ENCODE measurements around the gene KCNH8. TPM values are rescaled to one million over a fixed set of nuclear protein-coding genes. Genes with fewer than 3 reads are reported as not detected.

The KCNH8 gene
- total RNA-seq, 1 donor = not detected

DNA sequence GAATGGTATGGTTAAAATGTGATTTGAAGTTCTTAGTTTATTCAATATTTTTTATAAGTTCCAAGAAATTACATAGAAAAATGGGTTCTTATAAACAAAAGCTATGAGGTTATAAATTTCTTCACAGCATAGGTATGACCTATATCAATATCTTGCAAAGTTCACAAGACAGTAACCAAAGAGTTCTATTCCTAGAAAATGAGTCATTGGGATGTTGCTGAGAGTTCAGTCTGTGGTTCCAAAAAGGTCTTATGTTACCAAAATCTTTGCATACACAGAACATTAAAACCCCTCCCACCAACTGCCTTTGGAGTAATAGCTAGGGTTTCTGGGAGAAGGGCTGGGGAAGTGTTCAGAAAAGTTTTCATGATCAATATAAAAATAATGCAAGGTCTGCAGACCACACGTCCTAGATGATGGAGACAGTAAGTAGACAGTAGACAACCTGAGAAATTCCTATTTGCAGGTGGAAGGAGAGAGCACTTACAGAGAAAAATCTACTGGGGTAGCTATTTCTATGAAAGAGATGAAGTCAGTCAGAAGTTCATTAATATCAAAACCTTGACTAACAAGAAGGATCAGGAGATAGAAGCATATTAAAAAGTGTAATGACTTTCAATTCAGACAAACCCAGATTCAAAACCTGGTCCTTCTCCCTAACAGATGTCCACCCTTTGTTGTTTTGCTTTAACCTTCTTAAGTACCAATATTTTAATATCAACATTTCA lies 279.3 kb downstream of the KCNH8 start:
- no peaks in the 10 kb centered on the region for H4K20me1 ChIP-seq (ENCODE audit: insufficient read depth, low read length)
- H2AFZ ChIP-seq (ENCODE audit: low read length) = no peak overlapping the region
- H3K4me1 ChIP-seq (ENCODE audit: insufficient read depth, low read length) = no peaks in the 10 kb centered on the region
- H3K9me3 ChIP-seq (ENCODE audit: low read depth, low read length) = no peaks in the 10 kb centered on the region
- no peak for DNase-seq (ENCODE audit: insufficient read length, low spot score, missing footprints)
- H3K27ac ChIP-seq (ENCODE audit: low read depth, low read length) = no peak overlapping the region
- H3K79me2 ChIP-seq (ENCODE audit: insufficient read depth, low read length) = no peaks in the 10 kb centered on the region
- TF ChIP-seq, protein P1, sequence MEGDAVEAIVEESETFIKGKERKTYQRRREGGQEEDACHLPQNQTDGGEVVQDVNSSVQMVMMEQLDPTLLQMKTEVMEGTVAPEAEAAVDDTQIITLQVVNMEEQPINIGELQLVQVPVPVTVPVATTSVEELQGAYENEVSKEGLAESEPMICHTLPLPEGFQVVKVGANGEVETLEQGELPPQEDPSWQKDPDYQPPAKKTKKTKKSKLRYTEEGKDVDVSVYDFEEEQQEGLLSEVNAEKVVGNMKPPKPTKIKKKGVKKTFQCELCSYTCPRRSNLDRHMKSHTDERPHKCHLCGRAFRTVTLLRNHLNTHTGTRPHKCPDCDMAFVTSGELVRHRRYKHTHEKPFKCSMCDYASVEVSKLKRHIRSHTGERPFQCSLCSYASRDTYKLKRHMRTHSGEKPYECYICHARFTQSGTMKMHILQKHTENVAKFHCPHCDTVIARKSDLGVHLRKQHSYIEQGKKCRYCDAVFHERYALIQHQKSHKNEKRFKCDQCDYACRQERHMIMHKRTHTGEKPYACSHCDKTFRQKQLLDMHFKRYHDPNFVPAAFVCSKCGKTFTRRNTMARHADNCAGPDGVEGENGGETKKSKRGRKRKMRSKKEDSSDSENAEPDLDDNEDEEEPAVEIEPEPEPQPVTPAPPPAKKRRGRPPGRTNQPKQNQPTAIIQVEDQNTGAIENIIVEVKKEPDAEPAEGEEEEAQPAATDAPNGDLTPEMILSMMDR (IDR thresholded peaks at IDR 0.05; ENCODE audit: extremely low read depth, low read depth, low read length) = no peak
- H3K36me3 ChIP-seq (ENCODE audit: insufficient read depth, low read length) = no peaks in the 10 kb centered on the region
- H3K27me3 ChIP-seq (ENCODE audit: insufficient read depth, low read length) = no peaks in the 10 kb centered on the region
- H3K4me2 ChIP-seq (ENCODE audit: insufficient read depth, low read length) = no peak overlapping the region
- no peak overlapping the region for H3K4me3 ChIP-seq (ENCODE audit: insufficient read depth, low read length)

DNA sequence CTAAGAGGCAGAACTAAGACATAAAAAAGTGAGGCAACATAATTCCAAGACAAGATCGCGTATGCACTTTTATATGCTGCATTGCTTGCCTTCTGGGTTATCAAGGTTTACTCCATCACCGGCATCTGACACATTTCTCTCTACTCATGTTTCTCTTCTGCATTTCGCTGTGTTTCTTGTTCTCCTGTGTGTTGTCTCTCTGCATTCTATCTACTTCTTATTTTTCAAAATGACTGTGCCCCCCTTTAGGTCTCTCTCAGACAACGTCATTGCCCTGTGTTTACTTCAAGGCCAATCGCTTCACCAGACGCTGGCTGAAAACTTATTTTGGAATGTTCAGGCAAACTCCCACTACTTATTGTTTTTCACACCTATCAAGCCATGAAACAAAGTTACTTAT lies 280.4 kb downstream of the KCNH8 start:
- no peak for DNase-seq (ENCODE audit: insufficient read length, low spot score, missing footprints)
- Histone ChIP-seq H3K27me3 (ENCODE audit: insufficient read depth, low read length) (no peaks in the 10 kb centered on the region), H3K36me3 (ENCODE audit: insufficient read depth, low read length) (no peaks in the 10 kb centered on the region), H3K4me3 (ENCODE audit: insufficient read depth, low read length) (no peak overlapping the region), H3K27ac (ENCODE audit: low read depth, low read length) (no peak overlapping the region), H4K20me1 (ENCODE audit: insufficient read depth, low read length) (no peaks in the 10 kb centered on the region), H3K4me2 (ENCODE audit: insufficient read depth, low read length) (no peak overlapping the region), H3K4me1 (ENCODE audit: insufficient read depth, low read length) (no peaks in the 10 kb centered on the region), H3K9me3 (ENCODE audit: low read depth, low read length) (no peaks in the 10 kb centered on the region), H2AFZ (ENCODE audit: low read length) (no peak overlapping the region), H3K79me2 (ENCODE audit: insufficient read depth, low read length) (no peaks in the 10 kb centered on the region)
- TF ChIP-seq, protein P1 (IDR thresholded peaks at IDR 0.05; ENCODE audit: extremely low read depth, low read depth, low read length) = no peak

GRCh38 chr3:19432669-19433068 lies 284.4 kb downstream of the KCNH8 start:
- no peak overlapping the region for H3K4me3 ChIP-seq (ENCODE audit: insufficient read depth, low read length)
- DNase-seq (ENCODE audit: insufficient read length, low spot score, missing footprints) = no peak
- no peaks in the 10 kb centered on the region for H3K4me1 ChIP-seq (ENCODE audit: insufficient read depth, low read length)
- no peaks in the 10 kb centered on the region for H4K20me1 ChIP-seq (ENCODE audit: insufficient read depth, low read length)
- H3K27me3 ChIP-seq (ENCODE audit: insufficient read depth, low read length) = no peaks in the 10 kb centered on the region
- no peaks in the 10 kb centered on the region for H3K79me2 ChIP-seq (ENCODE audit: insufficient read depth, low read length)
- no peak overlapping the region for H3K4me2 ChIP-seq (ENCODE audit: insufficient read depth, low read length)
- TF ChIP-seq, protein P1 (IDR thresholded peaks at IDR 0.05; ENCODE audit: extremely low read depth, low read depth, low read length) = no peak
- H3K36me3 ChIP-seq (ENCODE audit: insufficient read depth, low read length) = no peaks in the 10 kb centered on the region
- no peak overlapping the region for H2AFZ ChIP-seq (ENCODE audit: low read length)
- peaks cover 2% of the 10 kb centered on the region for H3K9me3 ChIP-seq (ENCODE audit: low read depth, low read length)
- no peak overlapping the region for H3K27ac ChIP-seq (ENCODE audit: low read depth, low read length)

GRCh38 chr3:19436746-19437145 lies 288.4 kb downstream of the KCNH8 start:
- H4K20me1 ChIP-seq (ENCODE audit: insufficient read depth, low read length) = no peaks in the 10 kb centered on the region
- H3K27me3 ChIP-seq (ENCODE audit: insufficient read depth, low read length) = no peaks in the 10 kb centered on the region
- no peaks in the 10 kb centered on the region for H3K36me3 ChIP-seq (ENCODE audit: insufficient read depth, low read length)
- H3K79me2 ChIP-seq (ENCODE audit: insufficient read depth, low read length) = no peaks in the 10 kb centered on the region
- no peak overlapping the region for H3K27ac ChIP-seq (ENCODE audit: low read depth, low read length)
- H2AFZ ChIP-seq (ENCODE audit: low read length) = no peak overlapping the region
- DNase-seq (ENCODE audit: insufficient read length, low spot score, missing footprints) = no peak
- peaks cover 2% of the 10 kb centered on the region for H3K9me3 ChIP-seq (ENCODE audit: low read depth, low read length)
- H3K4me3 ChIP-seq (ENCODE audit: insufficient read depth, low read length) = no peak overlapping the region
- no peak overlapping the region for H3K4me2 ChIP-seq (ENCODE audit: insufficient read depth, low read length)
- H3K4me1 ChIP-seq (ENCODE audit: insufficient read depth, low read length) = no peaks in the 10 kb centered on the region
- TF ChIP-seq, protein P1 (IDR thresholded peaks at IDR 0.05; ENCODE audit: extremely low read depth, low read depth, low read length) = no peak

All from osteoblast (primary cell).